Keratinocyte (primary cell): ENCODE results near the gene CFAP410. TPM values are rescaled to one million over a fixed set of nuclear protein-coding genes. Genes with fewer than 3 reads are reported as not detected.

Experiments used
- DNase-seq: peaks from one replicate; pipeline ENCODE4 v3.0.0-alpha.2; 2011; ENCODE audit warnings: low read depth, missing footprints, low spot score
- FAIRE-seq: peaks from 2 replicates; lab custom pipeline; 2011; peaks lifted over from hg19 to GRCh38; lab: Jason Lieb, UNC
- H2AFZ ChIP-seq: 2 replicates; pipeline ENCODE4 v1.6.0; 2012; ENCODE audit warnings: low read length, control low read depth, inconsistent platforms; ENCODE audit not compliant: control insufficient read depth
- H3K27ac ChIP-seq: 2 replicates; pipeline ENCODE4 v1.5.1; 2011; ENCODE audit warnings: low read length; ENCODE audit not compliant: control insufficient read depth, insufficient read depth
- H3K27me3 ChIP-seq: 3 replicates; pipeline ENCODE4 v1.6.0; 2011; ENCODE audit warnings: low read length; ENCODE audit not compliant: control insufficient read depth, insufficient read depth; ENCODE audit errors: extremely low read depth
- H3K36me3 ChIP-seq, 2 experiments: 2 replicates in 1 of 2; 3 replicates in 1 of 2; pipeline ENCODE4 v1.5.1; 2011; ENCODE audit warnings: low read length in 2 of 2, mild to moderate bottlenecking in 1 of 2; ENCODE audit not compliant: control insufficient read depth in 2 of 2, insufficient read depth in 2 of 2; ENCODE audit errors: extremely low read depth in 1 of 2
- H3K4me1 ChIP-seq: 3 replicates; pipeline ENCODE4 v1.5.1; 2011; ENCODE audit warnings: low read length; ENCODE audit not compliant: control insufficient read depth, insufficient read depth; ENCODE audit errors: extremely low read depth
- H3K4me2 ChIP-seq: 3 replicates; pipeline ENCODE4 v1.6.0; 2011; ENCODE audit warnings: low read depth, low read length; ENCODE audit not compliant: control insufficient read depth, insufficient read depth; ENCODE audit errors: extremely low read depth
- H3K4me3 ChIP-seq, 3 experiments: fragments of 200-600 bp in 1 of 3; sonication (generic) in 1 of 3; 2 replicates in 2 of 3; 3 replicates in 1 of 3; pipeline ENCODE4 v1.5.1; 2011 to 2016; ENCODE audit warnings: low read length in 3 of 3, mild to moderate bottlenecking in 3 of 3, control low read depth in 2 of 3, inconsistent platforms in 1 of 3, low read depth in 1 of 3, mixed read lengths in 1 of 3, mixed run types in 1 of 3, moderate library complexity in 1 of 3; ENCODE audit not compliant: control insufficient read depth in 2 of 3, insufficient read depth in 2 of 3; ENCODE audit errors: extremely low read depth in 1 of 3
- H3K79me2 ChIP-seq: 2 replicates; pipeline ENCODE4 v1.6.0; 2012; ENCODE audit warnings: low read length; ENCODE audit not compliant: control insufficient read depth, insufficient read depth
- H3K9ac ChIP-seq: 3 replicates; pipeline ENCODE4 v1.6.0; 2011; ENCODE audit warnings: low read length; ENCODE audit not compliant: control insufficient read depth, insufficient read depth; ENCODE audit errors: extremely low read depth
- H3K9me1 ChIP-seq: 3 replicates; pipeline ENCODE4 v1.6.0; 2011; ENCODE audit warnings: low read length; ENCODE audit not compliant: control insufficient read depth, insufficient read depth; ENCODE audit errors: extremely low read depth
- H3K9me3 ChIP-seq: 2 replicates; pipeline ENCODE4 v1.5.1; 2012; ENCODE audit warnings: low read depth, low read length; ENCODE audit not compliant: control insufficient read depth
- H4K20me1 ChIP-seq: 3 replicates; pipeline ENCODE4 v1.6.0; 2011; ENCODE audit warnings: low read length; ENCODE audit not compliant: control insufficient read depth, insufficient read depth; ENCODE audit errors: extremely low read depth
- CTCF ChIP-seq, 3 experiments: IDR thresholded peaks in 1 of 3; conservative IDR thresholded peaks in 1 of 3; optimal IDR thresholded peaks in 1 of 3; 2 replicates in 2 of 3; 3 replicates in 1 of 3; pipeline versions ENCODE3 to v1.5.1; 2011; ENCODE audit warnings: low read length in 3 of 3, mild to moderate bottlenecking in 3 of 3, moderate library complexity in 2 of 3, control low read depth in 1 of 3, inconsistent platforms in 1 of 3; ENCODE audit not compliant: insufficient read depth in 2 of 3; ENCODE audit errors: extremely low read depth in 1 of 3
- EZH2 ChIP-seq: IDR thresholded peaks from one replicate; pipeline ENCODE4 v1.6.1; 2012; ENCODE audit warnings: inconsistent platforms, mild to moderate bottlenecking, low read length, moderate library complexity
- dilution Hi-C: fragments of 300-500 bp; cut with MboI; formaldehyde crosslinking; loops from one replicate; pipeline ENCODE4 v1.7.0; 2020; ENCODE audit warnings: low sequenced_read_pairs; ENCODE audit not compliant: extremely low pct_ligation_motif_present
- polyA plus RNA-seq, 5 experiments: library from polyadenylated mRNA; depleted of rRNA in 3 of 5; stranded (reverse) in 3 of 5; stranded (forward) in 1 of 5; unstranded in 1 of 5; fragments of >200 nt; gene quantifications; 1 replicate in 1 of 5; 2 replicates in 3 of 5; 3 replicates in 1 of 5; pipeline versions ENCODE4 v1.2.1 to v1.2.3, GENCODE V29; 2011 to 2012; ENCODE audit warnings: missing spikeins in 2 of 5, low read depth in 1 of 5, low replicate concordance in 1 of 5

Gene CFAP410
- polyA plus RNA-seq, 1 donor (not counting 4 experiments of a cell fraction or from before 2014, with no cell fraction given) = 2.2 TPM

- Histone ChIP-seq H3K4me1 (no peaks in the 10 kb centered on the region), H3K4me2 (no peak overlapping the region), H3K36me3 (no peaks in the 10 kb centered on the region), H4K20me1 (peaks cover 3% of the 10 kb centered on the region), H3K9ac (no peak overlapping the region), H3K4me3 (no peak overlapping the region), H3K27ac (no peak overlapping the region), H2AFZ (no peak overlapping the region), H3K79me2 (no peaks in the 10 kb centered on the region), H3K9me3 (no peaks in the 10 kb centered on the region), H3K27me3 (peaks cover 46% of the 10 kb centered on the region), H3K9me1 (no peaks in the 10 kb centered on the region)
- no peak for DNase-seq
- TF ChIP-seq EZH2 = no peak
- TF ChIP-seq CTCF (optimal IDR thresholded peaks at IDR 0.05 in 1 of 3, IDR thresholded peaks at IDR 0.05 in 1 of 3, conservative IDR thresholded peaks at IDR 0.05 in 1 of 3; ENCODE audit: extremely low read depth in 1 of 3, insufficient read depth in 2 of 3, low read length in 3 of 3) = no peak
- FAIRE-seq = no peak
- dilution Hi-C loops = no loop called here
Measured at GRCh38 chr21:44286086-44286715, 53.0 kb downstream of the CFAP410 start.

DNA sequence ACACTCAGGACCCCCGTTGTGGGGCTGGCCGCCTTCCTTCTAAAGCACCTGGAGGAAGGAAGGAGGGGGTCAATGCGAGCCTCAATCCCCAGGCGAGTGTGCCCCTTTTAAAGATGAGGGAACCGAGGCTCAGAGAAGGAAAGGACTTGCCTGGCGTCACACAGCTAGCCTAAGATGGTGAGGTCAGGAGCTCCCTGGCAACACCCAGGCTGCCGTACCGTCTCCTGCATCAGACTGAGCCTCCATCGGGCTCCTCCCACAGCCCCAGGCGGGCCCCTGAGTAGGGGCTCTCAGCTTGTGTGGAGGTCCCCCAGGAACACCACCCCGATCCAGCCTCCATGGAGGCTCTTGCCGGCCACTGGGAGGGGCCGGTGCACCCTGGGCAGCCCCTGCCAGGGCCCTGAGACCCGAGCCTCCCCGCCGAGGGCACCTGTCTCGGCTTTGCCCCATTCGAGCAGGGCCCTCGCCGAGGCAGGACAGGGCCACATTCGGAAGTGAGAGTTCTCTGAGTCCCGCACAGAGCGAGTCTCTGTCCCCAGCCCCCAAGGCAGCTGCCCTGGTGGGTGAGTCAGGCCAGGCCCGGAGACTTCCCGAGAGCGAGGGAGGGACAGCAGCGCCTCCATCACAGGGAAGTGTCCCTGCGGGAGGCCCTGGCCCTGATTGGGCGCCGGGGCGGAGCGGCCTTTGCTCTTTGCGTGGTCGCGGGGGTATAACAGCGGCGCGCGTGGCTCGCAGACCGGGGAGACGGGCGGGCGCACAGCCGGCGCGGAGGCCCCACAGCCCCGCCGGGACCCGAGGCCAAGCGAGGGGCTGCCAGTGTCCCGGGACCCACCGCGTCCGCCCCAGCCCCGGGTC is 53.8 kb downstream of the CFAP410 start, which contains the start of gene AIRE:
AIRE (plus strand) TSS at position 739 of the 855 bp plus-strand sequence. CDS start 131 bp downstream, outside the sequence.
- H2AFZ ChIP-seq = no peak within 1 kb of the TSS
- H3K9me1 ChIP-seq = no peaks in the 10 kb centered on the region
- H3K36me3 ChIP-seq = no peaks in the 10 kb centered on the region
- dilution Hi-C loops = no loop called here
- no peaks in the 10 kb centered on the region for H3K4me1 ChIP-seq
- peaks cover 3% of the 10 kb centered on the region for H4K20me1 ChIP-seq
- no peak within 1 kb of the TSS for H3K27ac ChIP-seq
- DNase-seq (no peak), FAIRE-seq (no peak)
- no peak within 1 kb of the TSS for H3K9ac ChIP-seq
- TF ChIP-seq CTCF (optimal IDR thresholded peaks at IDR 0.05 in 1 of 3, IDR thresholded peaks at IDR 0.05 in 1 of 3, conservative IDR thresholded peaks at IDR 0.05 in 1 of 3; ENCODE audit: extremely low read depth in 1 of 3, insufficient read depth in 2 of 3, low read length in 3 of 3) (no peak), EZH2 (peak; percentile 36)
- H3K27me3 ChIP-seq = peaks cover 46% of the 10 kb centered on the region
- no peak within 1 kb of the TSS for H3K4me2 ChIP-seq
- H3K79me2 ChIP-seq = no peaks in the 10 kb centered on the region
- H3K9me3 ChIP-seq = no peaks in the 10 kb centered on the region
- no peak within 1 kb of the TSS for H3K4me3 ChIP-seq
